GM18861 (cell line): ENCODE data around the gene TPST1.

ENCODE experiments used
- ATAC-seq: cut with Tn5 transposase; IDR thresholded peaks from one replicate; pipeline ENCODE4 v1.9.1; 2021; ENCODE audit not compliant: unreplicated experiment

TPST1 gene

GRCh38 chr7:66281678-66282590 is 76.8 kb downstream of the TPST1 start:
- ATAC-seq, result no peak

DNA sequence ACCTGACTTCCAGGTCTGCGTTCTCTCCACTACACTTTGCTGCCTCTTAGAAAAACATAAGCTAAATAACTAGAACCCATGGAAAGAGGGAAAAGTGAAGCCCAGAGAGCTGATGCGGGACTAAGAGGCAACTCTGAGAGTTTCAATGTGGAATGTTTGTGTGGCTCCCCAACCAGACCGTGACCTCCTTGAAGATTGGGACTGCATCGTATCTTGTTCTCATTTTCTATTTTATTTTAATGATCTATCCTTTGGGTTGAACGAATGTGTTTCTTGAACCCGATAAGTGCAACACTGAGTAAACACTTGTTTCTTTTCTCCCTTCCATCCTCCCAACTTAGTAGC is 77.4 kb downstream of the TPST1 start:
- ATAC-seq, result no peak

DNA sequence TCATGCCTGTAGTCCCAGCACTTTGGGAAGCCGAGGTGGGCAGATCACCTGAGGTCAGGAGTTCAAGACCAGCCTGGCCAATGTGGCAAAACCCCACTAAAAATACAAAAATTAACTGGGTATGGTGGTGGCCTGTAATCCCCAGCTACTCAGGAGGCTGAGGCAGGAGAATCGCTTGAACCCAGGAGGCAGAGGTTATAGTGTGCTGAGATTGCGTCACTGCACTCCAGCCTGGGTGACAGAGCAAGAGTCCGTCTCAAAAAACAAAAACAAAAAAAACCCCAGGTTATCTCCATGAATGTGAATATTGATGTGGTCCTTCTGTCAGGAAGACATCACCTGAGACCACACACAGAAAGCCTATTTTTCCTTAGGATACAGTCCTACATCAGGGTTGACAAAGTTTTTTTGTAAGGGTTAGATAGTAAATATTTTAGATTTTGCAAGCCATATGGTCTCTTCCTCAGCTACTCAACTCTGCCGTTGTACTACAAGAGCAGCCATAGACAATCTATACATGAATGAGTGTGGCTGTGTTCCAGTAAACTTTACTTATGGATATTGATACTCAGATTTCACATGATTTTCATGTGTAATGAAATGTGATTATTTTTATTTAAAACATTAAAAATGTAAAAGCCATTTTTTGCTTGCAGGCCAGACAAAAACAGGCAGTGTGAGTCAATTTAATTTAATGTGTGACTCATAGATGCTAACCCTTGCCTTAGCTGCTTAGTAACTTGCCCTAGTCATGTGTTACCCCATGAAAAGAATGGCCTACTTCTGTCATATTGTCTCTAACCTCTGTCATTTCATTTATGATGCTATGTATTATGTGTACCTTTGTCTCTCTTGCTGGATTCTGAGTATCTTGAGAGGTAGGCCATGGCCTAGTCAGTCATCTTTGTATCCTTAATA is 78.1 kb downstream of the TPST1 start:
- ATAC-seq, result no peak

DNA sequence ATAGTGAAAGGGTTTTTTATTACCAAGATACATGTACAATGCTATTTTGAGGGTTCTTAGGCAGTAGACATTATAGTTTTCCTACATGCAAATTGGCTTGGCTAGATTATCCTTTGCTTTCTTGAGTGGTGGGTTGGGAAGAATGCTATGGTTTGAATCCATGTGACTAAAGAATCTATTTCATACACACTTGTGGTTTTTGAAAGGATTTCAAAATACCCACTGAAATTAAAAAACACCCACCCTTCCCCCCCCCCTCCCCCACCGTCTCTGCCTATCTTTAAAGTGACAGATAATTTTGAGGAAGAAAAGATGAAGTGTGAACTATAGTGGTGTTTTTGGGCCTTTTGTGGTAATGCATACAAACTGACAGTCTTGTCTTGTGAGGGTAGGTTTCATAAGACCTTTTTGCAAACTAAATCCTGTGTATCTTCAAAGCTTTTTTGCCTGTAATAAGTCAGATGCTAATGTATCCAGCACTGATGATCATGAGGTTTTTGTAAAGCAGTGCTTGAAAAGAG is 90.9 kb downstream of the TPST1 start:
- ATAC-seq, result no peak

DNA sequence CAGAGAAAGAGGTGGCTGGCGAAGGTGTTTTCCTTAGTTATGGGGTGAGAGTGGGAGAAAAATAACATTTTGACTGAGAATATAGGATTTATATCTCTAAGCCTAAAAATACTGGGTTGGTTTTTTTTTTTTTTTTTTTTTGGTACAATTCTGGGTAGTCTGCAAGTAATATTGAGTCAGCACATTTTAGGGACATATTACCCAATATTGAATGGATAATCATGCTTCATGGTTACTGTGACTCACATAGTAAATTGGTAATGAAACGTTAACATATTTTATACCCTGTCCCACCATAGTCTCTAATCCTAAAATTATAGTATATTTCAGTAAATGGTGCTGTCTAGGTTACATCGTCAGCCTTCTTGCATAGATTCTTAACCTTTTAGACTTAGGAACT is 91.4 kb downstream of the TPST1 start:
- no peak for ATAC-seq

DNA sequence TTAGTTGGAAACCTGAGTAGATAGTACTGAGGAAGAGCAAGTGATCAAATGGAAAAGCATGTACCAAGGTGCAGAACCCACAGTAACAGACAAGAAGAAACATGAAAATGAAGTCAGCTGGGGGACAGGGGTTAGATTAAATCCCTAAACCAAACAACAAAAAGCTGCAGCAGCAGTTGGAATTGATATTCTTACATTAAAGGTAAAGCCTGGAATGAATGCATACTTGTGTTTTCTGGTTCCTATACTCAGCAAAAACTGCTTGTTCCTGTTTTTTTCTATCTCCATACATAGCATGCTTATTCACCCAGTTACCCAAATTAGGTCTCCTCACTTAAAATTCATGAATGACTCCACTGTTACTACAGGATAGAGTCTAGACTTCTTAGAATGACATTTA is 92.4 kb downstream of the TPST1 start:
- no peak for ATAC-seq

GRCh38 chr7:66301249-66301648 is 96.1 kb downstream of the TPST1 start:
- ATAC-seq, result no peak

GRCh38 chr7:66301737-66302136 is 96.6 kb downstream of the TPST1 start:
- no peak for ATAC-seq

DNA sequence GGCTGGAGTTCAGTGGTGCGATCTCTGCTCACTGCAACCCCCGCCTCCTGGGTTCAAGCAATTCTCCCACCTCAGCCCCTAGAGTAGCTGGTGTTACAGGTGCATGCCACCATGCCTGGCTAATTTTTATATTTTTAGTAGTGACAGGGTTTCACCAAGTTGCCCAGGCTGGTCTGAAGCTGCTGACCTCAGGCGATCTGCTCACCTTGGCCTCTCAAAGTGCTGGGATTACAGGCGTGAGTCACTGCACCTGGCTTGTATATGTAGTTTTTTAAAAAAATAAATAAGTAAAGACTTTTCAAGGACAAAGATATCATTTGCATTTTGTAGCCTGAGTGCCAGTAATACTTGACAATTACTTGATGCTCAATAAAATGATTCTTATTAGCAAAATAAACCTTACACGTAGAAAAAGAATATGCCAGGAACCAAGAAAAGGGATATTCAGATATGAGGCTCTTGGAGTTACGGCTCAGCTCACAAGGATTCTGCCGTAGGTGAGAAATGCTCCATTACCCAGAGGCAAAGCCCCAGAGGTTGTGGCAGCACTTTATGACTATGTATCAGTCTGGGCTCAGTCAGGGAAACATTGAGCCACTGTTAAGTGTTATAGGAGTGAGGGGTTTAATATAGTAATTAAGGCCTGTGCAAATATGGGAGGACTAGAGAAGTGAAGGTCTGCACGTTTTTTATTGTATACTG is 98.5 kb downstream of the TPST1 start:
- no peak for ATAC-seq

GRCh38 chr7:66304536-66304935 is 99.4 kb downstream of the TPST1 start:
- no peak for ATAC-seq

GRCh38 chr7:66306243-66306642 is 101.1 kb downstream of the TPST1 start:
- ATAC-seq, result no peak

- ATAC-seq, result no peak
Measured at GRCh38 chr7:66307591-66308215, 102.6 kb downstream of the TPST1 start.

GRCh38 chr7:66308411-66308810 is 103.3 kb downstream of the TPST1 start:
- no peak for ATAC-seq

GRCh38 chr7:66310620-66311019 is 105.5 kb downstream of the TPST1 start:
- ATAC-seq, result no peak

DNA sequence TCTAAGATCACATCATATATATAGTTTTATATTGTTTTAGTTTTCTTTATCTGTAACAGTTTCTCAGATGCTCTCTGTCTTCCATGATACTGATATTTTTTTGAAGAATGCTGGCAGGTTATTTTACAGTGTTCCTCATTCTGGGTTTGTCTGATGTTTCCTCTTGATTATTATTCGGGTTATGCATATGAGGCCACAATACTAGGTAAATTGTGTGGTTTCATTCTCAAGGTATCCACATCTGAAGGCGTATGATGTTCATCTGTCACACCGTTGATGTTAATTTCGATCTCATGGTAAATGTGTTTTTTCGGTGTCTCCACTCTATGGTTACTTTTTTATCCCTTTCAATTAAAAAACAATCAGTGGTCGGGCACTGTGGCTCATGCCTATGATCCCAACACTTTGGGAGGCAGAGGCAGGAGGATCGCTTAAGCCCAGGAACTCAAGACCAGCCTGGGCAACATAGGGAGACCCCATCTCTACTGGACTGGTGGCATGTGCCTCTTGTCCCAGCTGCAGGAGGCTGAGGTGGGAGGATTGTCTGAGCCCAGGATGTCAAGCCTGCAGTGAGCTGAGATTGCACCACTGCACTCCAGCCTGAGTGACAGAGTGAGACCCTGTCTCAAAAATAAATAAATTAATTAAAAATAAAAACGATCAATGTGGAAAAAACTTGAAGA is 108.9 kb downstream of the TPST1 start:
- no peak for ATAC-seq

DNA sequence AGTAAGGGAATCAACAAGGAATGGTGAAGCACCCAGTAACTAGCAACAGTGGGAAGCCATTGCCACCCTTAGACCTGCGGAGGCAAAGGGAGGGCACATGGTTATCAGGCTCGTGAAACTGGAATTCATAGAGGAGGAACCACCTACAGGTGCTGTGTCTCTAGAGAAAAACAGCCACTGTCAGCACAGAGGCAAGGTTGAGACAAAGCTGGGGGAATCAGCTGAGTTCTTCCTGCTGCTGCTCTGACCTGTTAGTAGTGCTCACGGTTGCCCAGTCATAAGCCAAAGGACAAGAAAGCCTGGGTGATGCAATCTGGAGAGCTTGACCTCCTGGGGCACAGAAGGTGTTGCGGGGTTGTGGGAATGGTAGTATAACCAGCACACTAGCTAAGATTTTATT is 110.1 kb downstream of the TPST1 start:
- ATAC-seq, result no peak

DNA sequence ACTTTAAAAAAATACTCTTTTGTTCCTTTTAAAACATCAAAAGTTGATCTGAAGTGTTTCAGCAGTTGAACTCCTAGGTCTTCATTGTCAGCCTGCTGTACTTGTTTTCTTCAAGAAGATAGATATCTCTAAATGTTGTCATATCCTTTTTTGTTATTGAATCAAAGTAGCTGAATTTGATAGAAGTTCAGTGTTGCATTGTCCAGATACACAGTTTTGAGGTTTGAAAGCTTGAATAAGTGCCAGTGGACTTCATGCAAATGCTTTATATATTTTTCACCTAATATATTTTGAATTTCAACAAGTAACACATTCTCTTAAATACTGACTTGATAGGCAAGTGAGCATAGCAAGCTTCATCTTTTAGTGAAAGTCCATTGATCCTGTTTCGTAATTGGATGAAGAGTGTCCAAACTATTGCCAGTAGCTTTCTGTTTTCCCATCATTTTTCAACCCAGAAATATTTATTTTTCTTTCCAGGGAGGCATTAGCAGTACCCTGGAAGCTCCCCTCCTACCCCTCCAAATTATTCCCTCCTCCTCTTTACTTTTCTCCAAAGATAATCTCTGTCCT is 114.4 kb downstream of the TPST1 start:
- ATAC-seq, result no peak

GRCh38 chr7:66321283-66321682 is 116.1 kb downstream of the TPST1 start:
- no peak for ATAC-seq

- ATAC-seq, result no peak
Measured at GRCh38 chr7:66323114-66323796, 118.1 kb downstream of the TPST1 start.
